B cell (primary cell): Measurements from ENCODE around the gene ADRA2C. TPM values are rescaled to one million over a fixed set of nuclear protein-coding genes. Genes with fewer than 3 reads are reported as not detected.

Source experiments
- ATAC-seq: fragments of 200-7000 bp; cut with Tn5 transposase; one replicate; pipeline ENCODE4 v1.10.0; 2021; ENCODE audit warnings: low read depth, mild to moderate bottlenecking, moderate number of reproducible peaks, moderate library complexity
- CTCF ChIA-PET: fragments of 350-600 bp; sonication (Branson Sonifier 250); formaldehyde crosslinking; loops from one replicate; lab custom pipeline; 2021; ENCODE audit warnings: antibody characterized with exemption, inconsistent platforms; lab: Charles Lee
- POLR2A ChIA-PET: fragments of 350-600 bp; sonication (Branson Sonifier 250); formaldehyde crosslinking; loops from one replicate; lab custom pipeline; 2021; ENCODE audit warnings: antibody characterized with exemption; lab: Charles Lee
- DNase-seq: peaks from one replicate; pipeline ENCODE4 v3.0.0; 2013
- H2AFZ ChIP-seq: 2 replicates; pipeline ENCODE4 v1.6.1; 2012; ENCODE audit warnings: mild to moderate bottlenecking, low read depth, low read length; ENCODE audit not compliant: insufficient read depth, poor library complexity, severe bottlenecking
- H3K27ac ChIP-seq, 2 donors: 1 replicate in 1 of 2; 2 replicates in 1 of 2; pipeline ENCODE4 v1.5.1; 2012 to 2013; ENCODE audit warnings: low read length in 2 of 2, mild to moderate bottlenecking in 2 of 2, moderate library complexity in 1 of 2
- H3K27me3 ChIP-seq, 4 experiments: fragments of 200-600 bp in 1 of 4; sonication (generic) in 1 of 4; replicated peaks in 1 of 4; 1 replicate in 2 of 4; 2 replicates in 2 of 4; pipeline versions ENCODE4 v1.6.1 to v1.7.0; 2013 to 2016; ENCODE audit warnings: low read length in 3 of 4, mild to moderate bottlenecking in 2 of 4, mixed read lengths in 1 of 4, moderate library complexity in 1 of 4; ENCODE audit not compliant: insufficient read depth in 4 of 4, control insufficient read depth in 3 of 4; ENCODE audit errors: control extremely low read depth in 1 of 4
- H3K36me3 ChIP-seq, 2 experiments: replicated peaks in 1 of 2; 1 replicate in 1 of 2; 2 replicates in 1 of 2; pipeline versions ENCODE4 v1.6.1 to v1.7.1; 2013; ENCODE audit warnings: low read length in 1 of 2; ENCODE audit not compliant: insufficient read depth in 2 of 2, control insufficient read depth in 1 of 2; ENCODE audit errors: control extremely low read depth in 1 of 2, extremely low read depth in 1 of 2
- H3K4me1 ChIP-seq, 2 donors: fragments of 200-600 bp in 1 of 2; sonication (generic) in 1 of 2; 1 replicate in 1 of 2; 2 replicates in 1 of 2; pipeline versions ENCODE4 v1.5.1 to v1.6.1; 2013 to 2017; ENCODE audit warnings: low read length in 2 of 2; ENCODE audit not compliant: control insufficient read depth in 2 of 2, insufficient read depth in 2 of 2
- H3K4me2 ChIP-seq: replicated peaks from 2 replicates; pipeline ENCODE3; 2012; ENCODE audit warnings: mild to moderate bottlenecking, low read depth, low read length; ENCODE audit not compliant: poor library complexity, severe bottlenecking
- H3K4me3 ChIP-seq, 5 experiments: fragments of 200-600 bp in 1 of 5; sonication (generic) in 1 of 5; 1 replicate in 3 of 5; 2 replicates in 2 of 5; pipeline versions ENCODE4 v1.5.1 to v1.7.0; 2011 to 2016; ENCODE audit warnings: low read length in 4 of 5, mild to moderate bottlenecking in 4 of 5, low read depth in 2 of 5, control low read depth in 1 of 5, moderate library complexity in 1 of 5; ENCODE audit not compliant: insufficient read depth in 1 of 5; ENCODE audit errors: control extremely low read depth in 1 of 5, extremely low read depth in 1 of 5
- H3K79me2 ChIP-seq: fragments of 200-600 bp; sonication (generic); one replicate; pipeline ENCODE4 v1.6.0; 2016; ENCODE audit warnings: low read length; ENCODE audit not compliant: control insufficient read depth, insufficient read depth
- H3K9ac ChIP-seq: fragments of 200-600 bp; sonication (generic); 2 replicates; pipeline ENCODE4 v1.6.1; 2017; ENCODE audit warnings: mild to moderate bottlenecking, low read length, moderate library complexity
- H3K9me3 ChIP-seq, 3 donors: one replicate each; pipeline versions ENCODE4 v1.6.1 to v1.7.1; 2013; ENCODE audit warnings: low read length in 2 of 3; ENCODE audit not compliant: control insufficient read depth in 2 of 3, insufficient read depth in 1 of 3; ENCODE audit errors: control extremely low read depth in 1 of 3
- H4K20me1 ChIP-seq: 2 replicates; pipeline ENCODE4 v1.6.0; 2012; ENCODE audit warnings: mild to moderate bottlenecking, low read length; ENCODE audit not compliant: insufficient read depth, control insufficient read depth, poor library complexity, severe bottlenecking
- H3K27ac Mint-ChIP-seq: one replicate; pipeline ENCODE4 v1.8.0; 2021; ENCODE audit warnings: mixed read lengths
- H3K27me3 Mint-ChIP-seq: one replicate; pipeline ENCODE4 v1.8.0; 2021; ENCODE audit warnings: mixed read lengths
- H3K4me1 Mint-ChIP-seq: one replicate; pipeline ENCODE4 v1.8.0; 2021; ENCODE audit warnings: mixed read lengths
- H3K4me3 Mint-ChIP-seq: one replicate; pipeline ENCODE4 v1.8.0; 2021; ENCODE audit warnings: mixed read lengths
- H3K9me3 Mint-ChIP-seq: one replicate; pipeline ENCODE4 v1.8.0; 2022; ENCODE audit warnings: mixed read lengths; ENCODE audit not compliant: insufficient read depth
- EZH2 ChIP-seq: IDR thresholded peaks from 2 replicates; pipeline ENCODE4 v1.6.1; 2012; ENCODE audit warnings: borderline replicate concordance, low read depth, mild to moderate bottlenecking, moderate library complexity, low read length; ENCODE audit not compliant: insufficient read depth, poor library complexity, severe bottlenecking
- WGBS: methylation state at CpG from one replicate; pipeline ENCODE4 v1.1.5; 2013; ENCODE audit warnings: missing lambda C conversion rate; ENCODE audit not compliant: insufficient coverage; 5-methylcytosine and 5-hydroxymethylcytosine counted together
- intact Hi-C: fragments of 100-400 bp; cut with micrococcal nuclease; formaldehyde crosslinking; loops from one replicate; pipeline ENCODE4 v1.10.0; 2022
- polyA plus RNA-seq: library from polyadenylated mRNA; depleted of rRNA; stranded (reverse); fragments of >200 nt; gene quantifications from 2 replicates; pipeline ENCODE4 v1.2.3, GENCODE V29; 2012
- total RNA-seq, 2 donors: library from RNA; stranded (reverse); fragments of 120-200 nt in 1 of 2; gene quantifications; 1 replicate in 1 of 2; 2 replicates in 1 of 2; pipeline versions ENCODE4 v1.2.3 to v1.2.4, GENCODE V29; 2013 to 2022
- TF ChIP-seq, protein P1 (sequence below): fragments of 200-600 bp; IDR thresholded peaks from one replicate; pipeline ENCODE4 v1.8.0; 2022; ENCODE audit warnings: antibody characterized with exemption, mild to moderate bottlenecking

The ADRA2C gene
- total and polyA plus RNA-seq, 2 donors (not counting 1 experiment from before 2014, with no cell fraction given), result not detected

DNA sequence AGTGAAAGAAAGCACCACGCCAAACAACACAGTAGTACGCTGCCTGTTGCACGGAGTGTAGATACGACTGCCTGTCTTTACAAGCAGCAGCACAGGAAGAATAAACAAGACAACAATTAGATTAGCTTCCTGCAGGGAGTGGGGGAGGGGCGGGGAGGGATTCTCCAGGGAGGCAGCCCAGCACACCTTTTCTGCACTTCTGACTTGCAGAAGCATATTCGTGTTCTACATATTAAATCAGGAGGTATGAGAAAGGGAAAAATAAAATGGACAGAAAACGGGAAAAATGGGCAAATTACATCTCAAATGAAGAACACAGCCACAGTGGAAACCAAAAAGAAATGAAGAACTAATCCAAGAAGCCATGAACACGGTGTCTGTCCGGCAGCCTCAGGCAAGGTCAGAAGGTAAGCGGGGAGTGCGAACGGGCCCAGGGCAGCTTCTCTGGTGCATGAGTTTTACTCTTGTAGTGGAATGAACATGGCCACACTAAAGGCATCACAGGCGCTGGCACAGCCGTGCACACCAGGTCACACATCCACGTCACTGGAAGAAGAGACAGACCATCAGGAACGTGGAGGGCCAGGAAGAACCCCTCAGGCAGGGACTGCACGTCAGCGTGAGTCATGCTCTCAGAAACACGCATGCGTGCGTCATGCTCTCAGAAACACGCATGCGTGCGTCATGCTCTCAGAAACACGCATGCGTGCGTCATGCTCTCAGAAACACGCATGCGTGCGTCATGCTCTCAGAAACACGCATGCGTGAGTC is 20.1 kb upstream of the ADRA2C start:
- DNase-seq, result no peak
- Histone ChIP-seq H4K20me1 (no peaks in the 10 kb centered on the region), H3K79me2 (no peaks in the 10 kb centered on the region), H3K9ac (no peak overlapping the region), H3K27me3 (peaks cover 0 to 9% (median 2%) of the 10 kb centered on the region in 4 experiments), H3K4me1 (no peaks in the 10 kb centered on the region), H3K4me2 (no peak overlapping the region), H2AFZ (no peak overlapping the region), H3K36me3 (no peaks in the 10 kb centered on the region), H3K27ac (no peak overlapping the region), H3K9me3 (peaks cover 0 to 35% (median 0%) of the 10 kb centered on the region in 3 donors), H3K4me3 (no peak overlapping the region)
- no peak for ATAC-seq
- WGBS, result 76% methylated on average over 14 of the region's 32 CpGs
- ChIA-PET POLR2A (no interaction called here), CTCF (no interaction called here)
- TF ChIP-seq EZH2, result no peak
- TF ChIP-seq, protein P1, sequence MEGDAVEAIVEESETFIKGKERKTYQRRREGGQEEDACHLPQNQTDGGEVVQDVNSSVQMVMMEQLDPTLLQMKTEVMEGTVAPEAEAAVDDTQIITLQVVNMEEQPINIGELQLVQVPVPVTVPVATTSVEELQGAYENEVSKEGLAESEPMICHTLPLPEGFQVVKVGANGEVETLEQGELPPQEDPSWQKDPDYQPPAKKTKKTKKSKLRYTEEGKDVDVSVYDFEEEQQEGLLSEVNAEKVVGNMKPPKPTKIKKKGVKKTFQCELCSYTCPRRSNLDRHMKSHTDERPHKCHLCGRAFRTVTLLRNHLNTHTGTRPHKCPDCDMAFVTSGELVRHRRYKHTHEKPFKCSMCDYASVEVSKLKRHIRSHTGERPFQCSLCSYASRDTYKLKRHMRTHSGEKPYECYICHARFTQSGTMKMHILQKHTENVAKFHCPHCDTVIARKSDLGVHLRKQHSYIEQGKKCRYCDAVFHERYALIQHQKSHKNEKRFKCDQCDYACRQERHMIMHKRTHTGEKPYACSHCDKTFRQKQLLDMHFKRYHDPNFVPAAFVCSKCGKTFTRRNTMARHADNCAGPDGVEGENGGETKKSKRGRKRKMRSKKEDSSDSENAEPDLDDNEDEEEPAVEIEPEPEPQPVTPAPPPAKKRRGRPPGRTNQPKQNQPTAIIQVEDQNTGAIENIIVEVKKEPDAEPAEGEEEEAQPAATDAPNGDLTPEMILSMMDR, result no peak
- H3K27me3 Mint-ChIP-seq, result peaks cover 53% of the 10 kb centered on the region
- H3K9me3 Mint-ChIP-seq, result no peaks in the 10 kb centered on the region
- H3K4me1 Mint-ChIP-seq, result peaks cover 3% of the 10 kb centered on the region
- H3K4me3 Mint-ChIP-seq, result no peak overlapping the region
- intact Hi-C loops, result no loop called here
- no peak overlapping the region for H3K27ac Mint-ChIP-seq
